Progenitor cell of endocrine pancreas (in vitro differentiated cells): ENCODE measurements around the gene SPON1. TPM values are rescaled to one million over a fixed set of nuclear protein-coding genes. Genes with fewer than 3 reads are reported as not detected.

Source experiments
- DNase-seq: peaks from one replicate; pipeline ENCODE4 v3.0.0; 2021; ENCODE audit warnings: low spot score; ENCODE audit not compliant: unreplicated experiment
- H3K27ac Mint-ChIP-seq: 2 replicates; pipeline ENCODE4 v1.8.0; 2021; ENCODE audit warnings: mild to moderate bottlenecking, moderate library complexity, mixed read lengths
- H3K27me3 Mint-ChIP-seq: 2 replicates; pipeline ENCODE4 v1.8.0; 2021; ENCODE audit warnings: mixed read lengths
- H3K36me3 Mint-ChIP-seq: 2 replicates; pipeline ENCODE4 v1.8.0; 2022; ENCODE audit warnings: mixed read lengths; ENCODE audit not compliant: insufficient read depth
- H3K4me1 Mint-ChIP-seq: 2 replicates; pipeline ENCODE4 v1.8.0; 2021; ENCODE audit warnings: low read depth, mixed read lengths
- H3K4me3 Mint-ChIP-seq: 2 replicates; pipeline ENCODE4 v1.8.0; 2021; ENCODE audit warnings: low read depth, mild to moderate bottlenecking, moderate library complexity, mixed read lengths
- H3K9me3 Mint-ChIP-seq: 2 replicates; pipeline ENCODE4 v1.8.0; 2021; ENCODE audit warnings: low read depth, mixed read lengths
- CTCF ChIP-seq: fragments of 200-600 bp; sonication (generic); IDR thresholded peaks from one replicate; pipeline ENCODE4 v1.5.0; 2021; ENCODE audit warnings: antibody characterized with exemption, mild to moderate bottlenecking; ENCODE audit not compliant: unreplicated experiment
- total RNA-seq: library from RNA; stranded (reverse); gene quantifications from 2 replicates; pipeline ENCODE4 v1.2.1, GENCODE V29; 2021

The SPON1 gene
- total RNA-seq, 1 donor from 2014 or later = 13.7 TPM

GRCh38 chr11:14253421-14253820 lies 290.9 kb downstream of the SPON1 start:
- no peak overlapping the region for H3K4me3 Mint-ChIP-seq
- peaks cover 13% of the 10 kb centered on the region for H3K4me1 Mint-ChIP-seq
- TF ChIP-seq CTCF = no peak

GRCh38 chr11:14253840-14254239 lies 291.3 kb downstream of the SPON1 start:
- TF ChIP-seq CTCF = no peak
- Mint-ChIP-seq H3K27ac (no peak overlapping the region), H3K4me1 (peaks cover 12% of the 10 kb centered on the region), H3K27me3 (peaks cover 26% of the 10 kb centered on the region), H3K4me3 (no peak overlapping the region), H3K9me3 (no peaks in the 10 kb centered on the region), H3K36me3 (peaks cover 1% of the 10 kb centered on the region)
- no peak for DNase-seq

More at GRCh38 chr11:14253421-14253820, 290.9 kb downstream of the SPON1 start:
- no peak overlapping the region for H3K27ac Mint-ChIP-seq
- H3K9me3 Mint-ChIP-seq = no peaks in the 10 kb centered on the region
- peaks cover 29% of the 10 kb centered on the region for H3K27me3 Mint-ChIP-seq
- no peak for DNase-seq
- peaks cover 1% of the 10 kb centered on the region for H3K36me3 Mint-ChIP-seq

GRCh38 chr11:14254533-14255237 lies 292.2 kb downstream of the SPON1 start:
- no peak for TF ChIP-seq CTCF
- H3K27me3 Mint-ChIP-seq = peaks cover 26% of the 10 kb centered on the region
- H3K4me3 Mint-ChIP-seq = no peak overlapping the region
- DNase-seq = no peak
- H3K4me1 Mint-ChIP-seq = peaks cover 11% of the 10 kb centered on the region
- H3K27ac Mint-ChIP-seq = no peak overlapping the region
- H3K36me3 Mint-ChIP-seq = peaks cover 1% of the 10 kb centered on the region
- H3K9me3 Mint-ChIP-seq = no peaks in the 10 kb centered on the region

- Mint-ChIP-seq H3K9me3 (no peaks in the 10 kb centered on the region), H3K36me3 (peaks cover 1% of the 10 kb centered on the region), H3K27ac (no peak overlapping the region), H3K27me3 (peaks cover 29% of the 10 kb centered on the region), H3K4me3 (no peak overlapping the region), H3K4me1 (peaks cover 11% of the 10 kb centered on the region)
- DNase-seq = no peak
- TF ChIP-seq CTCF = no peak
Measured at GRCh38 chr11:14255238-14255534, 292.7 kb downstream of the SPON1 start.

GRCh38 chr11:14258221-14258935 lies 295.9 kb downstream of the SPON1 start:
- no peaks in the 10 kb centered on the region for H3K9me3 Mint-ChIP-seq
- H3K36me3 Mint-ChIP-seq = peaks cover 1% of the 10 kb centered on the region
- H3K27me3 Mint-ChIP-seq = peaks cover 25% of the 10 kb centered on the region
- DNase-seq = no peak
- peaks cover 11% of the 10 kb centered on the region for H3K4me1 Mint-ChIP-seq
- TF ChIP-seq CTCF = no peak
- H3K27ac Mint-ChIP-seq = no peak overlapping the region
- no peak overlapping the region for H3K4me3 Mint-ChIP-seq
